Naive thymus-derived CD8-positive, alpha-beta T cell (primary cell): Measurements from ENCODE around the gene BST1. TPM values are rescaled to one million over a fixed set of nuclear protein-coding genes. Genes with fewer than 3 reads are reported as not detected.
A peak's percentile ranks its signal among the peaks of the same experiment; 100 is the strongest.

ENCODE experiments used
- ATAC-seq, 2 donors: fragments of 150-1000 bp; cut with Tn5 transposase in 1 of 2; sonication (Bioruptor Pico), chemical (Tn5 transposase) in 1 of 2; 1 replicate in 1 of 2; 2 replicates in 1 of 2; pipeline ENCODE4 v1.10.0; 2021; ENCODE audit warnings: mild to moderate bottlenecking in 2 of 2, moderate library complexity in 2 of 2
- POLR2A ChIA-PET: fragments of 350-600 bp; sonication (Branson Sonifier 250); formaldehyde crosslinking; loops from one replicate; lab custom pipeline; 2021; ENCODE audit warnings: antibody characterized with exemption; lab: Charles Lee
- DNase-seq, 10 donors: peaks; one replicate each; pipeline versions ENCODE4 v3.0.0 to v3.0.0-alpha.2; 2020 to 2022
- H3K27ac Mint-ChIP-seq, 10 donors: one replicate each; pipeline ENCODE4 v1.8.0; 2020 to 2022; ENCODE audit warnings: mild to moderate bottlenecking in 10 of 10, mixed read lengths in 10 of 10, moderate library complexity in 4 of 10, inconsistent platforms in 1 of 10
- H3K27me3 Mint-ChIP-seq, 5 donors: one replicate each; pipeline ENCODE4 v1.8.0; 2021 to 2022; ENCODE audit warnings: mixed read lengths in 5 of 5
- H3K36me3 Mint-ChIP-seq, 3 donors: one replicate each; pipeline ENCODE4 v1.8.0; 2020 to 2022; ENCODE audit warnings: mixed read lengths in 3 of 3, mild to moderate bottlenecking in 2 of 3, inconsistent platforms in 1 of 3
- H3K4me1 Mint-ChIP-seq, 4 donors: one replicate each; pipeline ENCODE4 v1.8.0; 2021 to 2022; ENCODE audit warnings: mixed read lengths in 4 of 4
- H3K4me3 Mint-ChIP-seq, 10 donors: one replicate each; pipeline ENCODE4 v1.8.0; 2020 to 2022; ENCODE audit warnings: mild to moderate bottlenecking in 10 of 10, mixed read lengths in 10 of 10, moderate library complexity in 6 of 10, inconsistent platforms in 1 of 10
- H3K9me3 Mint-ChIP-seq, 9 donors: one replicate each; pipeline ENCODE4 v1.8.0; 2020 to 2022; ENCODE audit warnings: mixed read lengths in 9 of 9, mild to moderate bottlenecking in 3 of 9, inconsistent platforms in 1 of 9, moderate library complexity in 1 of 9
- polyA plus RNA-seq, 3 donors: library from polyadenylated mRNA; unstranded; fragments of 300-500 nt; fragmentation: Illumina TruSeq; gene quantifications; one replicate each; pipeline ENCODE4 v1.2.3, GENCODE V29; 2021
- total RNA-seq, 8 experiments: library from RNA in 2 of 8; stranded (reverse) in 2 of 8; gene quantifications; one replicate each; pipeline ENCODE4 v1.2.3 and lab custom pipeline; 2021 to 2026

The BST1 gene
- total and polyA plus RNA-seq, 5 experiments from 2014 or later, result 0.23 to 0.49 (median 0.42) TPM

GRCh38 chr4:15695240-15695699 lies 7.6 kb upstream of the BST1 start:
- POLR2A ChIA-PET, result interaction anchor here (2.2 kb wide), 1 partner anchor 14 kb away, joined by 5 read pairs; the partner anchor contains the start of gene FAM200B
- Mint-ChIP-seq H3K27ac (no peak overlapping the region), H3K4me1 (peaks cover 2 to 11% (median 7%) of the 10 kb centered on the region in 4 donors), H3K36me3 (peaks cover 0 to 3% (median 0%) of the 10 kb centered on the region in 3 donors), H3K27me3 (peaks cover 8 to 28% (median 12%) of the 10 kb centered on the region in 5 donors), H3K4me3 (no peak overlapping the region), H3K9me3 (no peaks in the 10 kb centered on the region)
- DNase-seq (no peak), ATAC-seq (no peak)

GRCh38 chr4:15695729-15696128 lies 7.1 kb upstream of the BST1 start:
- Mint-ChIP-seq H3K9me3 (no peaks in the 10 kb centered on the region), H3K4me1 (peaks cover 2 to 11% (median 7%) of the 10 kb centered on the region in 4 donors), H3K27ac (no peak overlapping the region), H3K4me3 (no peak overlapping the region), H3K36me3 (peaks cover 0 to 2% (median 0%) of the 10 kb centered on the region in 3 donors), H3K27me3 (peaks cover 9 to 31% (median 14%) of the 10 kb centered on the region in 5 donors)
- POLR2A ChIA-PET, result no interaction called here
- no peak for DNase-seq
- ATAC-seq, result no peak

GRCh38 chr4:15696866-15697265 lies 6.0 kb upstream of the BST1 start:
- no peak for DNase-seq
- peaks cover 2 to 6% (median 5%) of the 10 kb centered on the region in 4 donors for H3K4me1 Mint-ChIP-seq
- no peaks in the 10 kb centered on the region for H3K9me3 Mint-ChIP-seq
- H3K27me3 Mint-ChIP-seq, result peaks cover 9 to 31% (median 19%) of the 10 kb centered on the region in 5 donors
- POLR2A ChIA-PET, result no interaction called here
- ATAC-seq, result no peak
- H3K36me3 Mint-ChIP-seq, result no peaks in the 10 kb centered on the region
- no peak overlapping the region for H3K4me3 Mint-ChIP-seq
- H3K27ac Mint-ChIP-seq, result no peak overlapping the region

DNA sequence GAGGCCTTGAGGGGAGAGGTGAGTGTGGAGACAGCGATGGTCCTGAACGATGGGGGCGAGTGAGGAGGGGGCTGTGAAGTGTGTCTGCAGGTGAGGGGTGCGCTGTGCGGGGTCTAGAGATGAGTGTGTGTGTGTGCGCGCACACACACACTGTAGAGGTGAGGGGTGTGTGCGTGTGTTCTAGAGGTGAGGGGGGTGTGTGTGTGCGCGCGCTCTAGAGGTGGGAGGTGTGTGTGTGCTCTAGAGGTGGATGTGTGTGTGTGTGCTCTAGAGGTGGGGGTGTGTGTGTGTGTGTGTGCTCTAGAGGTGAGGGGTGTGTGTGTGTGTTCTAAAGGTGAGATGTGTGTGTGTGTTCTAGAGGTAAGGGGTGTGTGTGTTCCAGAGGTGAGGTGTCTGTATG lies 574 bp downstream of the BST1 start:
- H3K27me3 Mint-ChIP-seq, result peaks cover 6 to 22% (median 15%) of the 10 kb centered on the region in 5 donors

GRCh38 chr4:15704129-15704528 lies 1.3 kb downstream of the BST1 start:
- POLR2A ChIA-PET, result no interaction called here
- Mint-ChIP-seq H3K9me3 (no peaks in the 10 kb centered on the region), H3K4me1 (peaks cover 9 to 14% (median 12%) of the 10 kb centered on the region in 4 donors), H3K27me3 (peaks cover 3 to 17% (median 11%) of the 10 kb centered on the region in 5 donors), H3K27ac (peak overlapping the region in 2 of 10 donors; percentile 38 to 42), H3K4me3 (peak overlapping the region in 9 of 10 donors; percentile 79 to 92 (median 89)), H3K36me3 (no peaks in the 10 kb centered on the region)
- DNase-seq, result no peak
- no peak for ATAC-seq

More for the DNA sequence above, 574 bp downstream of the BST1 start:
- no peak for ATAC-seq
- peak overlapping the region in 4 of 10 donors; percentile 15 to 72 (median 32) for H3K27ac Mint-ChIP-seq
- H3K36me3 Mint-ChIP-seq, result no peaks in the 10 kb centered on the region
- no peak for DNase-seq
- peak overlapping the region; percentile 79 to 92 (median 88) for H3K4me3 Mint-ChIP-seq
- H3K4me1 Mint-ChIP-seq, result peaks cover 9 to 14% (median 12%) of the 10 kb centered on the region in 4 donors
- POLR2A ChIA-PET, result interaction anchor here (1.3 kb wide), 1 partner anchor 21 kb away, joined by 4 read pairs; the partner anchor contains the start of gene FAM200B
- H3K9me3 Mint-ChIP-seq, result no peaks in the 10 kb centered on the region

GRCh38 chr4:15706646-15707362 lies 3.9 kb downstream of the BST1 start:
- DNase-seq (no peak), ATAC-seq (no peak)
- no peak overlapping the region for H3K27ac Mint-ChIP-seq
- H3K36me3 Mint-ChIP-seq, result no peaks in the 10 kb centered on the region
- H3K4me1 Mint-ChIP-seq, result peaks cover 9 to 14% (median 12%) of the 10 kb centered on the region in 4 donors
- no peak overlapping the region for H3K4me3 Mint-ChIP-seq
- no peaks in the 10 kb centered on the region for H3K9me3 Mint-ChIP-seq
- POLR2A ChIA-PET, result no interaction called here
- H3K27me3 Mint-ChIP-seq, result no peaks in the 10 kb centered on the region

GRCh38 chr4:15707363-15707715 lies 4.5 kb downstream of the BST1 start:
- POLR2A ChIA-PET, result no interaction called here
- Mint-ChIP-seq H3K27me3 (no peaks in the 10 kb centered on the region), H3K4me3 (no peak overlapping the region), H3K9me3 (no peaks in the 10 kb centered on the region), H3K27ac (no peak overlapping the region), H3K4me1 (peaks cover 6 to 13% (median 10%) of the 10 kb centered on the region in 4 donors), H3K36me3 (no peaks in the 10 kb centered on the region)
- DNase-seq (no peak), ATAC-seq (no peak)

GRCh38 chr4:15711762-15712161 lies 8.9 kb downstream of the BST1 start:
- Mint-ChIP-seq H3K9me3 (no peaks in the 10 kb centered on the region), H3K36me3 (no peaks in the 10 kb centered on the region), H3K27ac (no peak overlapping the region), H3K4me1 (no peaks in the 10 kb centered on the region), H3K4me3 (no peak overlapping the region), H3K27me3 (no peaks in the 10 kb centered on the region)
- DNase-seq (no peak), ATAC-seq (no peak)
- POLR2A ChIA-PET, result no interaction called here

DNA sequence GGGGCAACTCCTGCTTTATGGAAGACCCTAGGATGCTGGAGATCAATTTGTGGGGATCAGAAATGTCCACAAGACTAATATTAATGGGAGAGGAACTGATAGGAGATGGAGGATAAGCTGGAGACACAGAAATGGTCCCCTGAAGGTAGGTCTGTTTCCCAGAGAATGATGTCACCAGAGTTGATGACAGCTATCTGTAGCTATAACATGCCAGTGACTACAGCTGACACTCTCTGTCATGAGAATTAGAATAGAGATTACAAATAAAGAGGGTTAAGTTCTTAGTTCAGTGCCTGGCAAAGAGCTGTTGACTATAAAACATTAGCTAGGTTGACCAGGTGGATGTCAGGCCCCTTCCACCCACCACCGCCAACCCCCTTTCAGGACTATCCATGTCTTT lies 9.3 kb downstream of the BST1 start:
- DNase-seq (no peak), ATAC-seq (no peak)
- no peaks in the 10 kb centered on the region for H3K9me3 Mint-ChIP-seq
- H3K36me3 Mint-ChIP-seq, result no peaks in the 10 kb centered on the region
- no peaks in the 10 kb centered on the region for H3K4me1 Mint-ChIP-seq
- no peak overlapping the region for H3K4me3 Mint-ChIP-seq
- no peak overlapping the region for H3K27ac Mint-ChIP-seq
- POLR2A ChIA-PET, result no interaction called here
- H3K27me3 Mint-ChIP-seq, result no peaks in the 10 kb centered on the region

GRCh38 chr4:15714141-15714540 lies 11.3 kb downstream of the BST1 start:
- Mint-ChIP-seq H3K27me3 (no peaks in the 10 kb centered on the region), H3K4me3 (no peak overlapping the region), H3K27ac (no peak overlapping the region), H3K36me3 (no peaks in the 10 kb centered on the region), H3K9me3 (no peaks in the 10 kb centered on the region), H3K4me1 (no peaks in the 10 kb centered on the region)
- ATAC-seq (no peak), DNase-seq (no peak)
- POLR2A ChIA-PET, result no interaction called here

DNA sequence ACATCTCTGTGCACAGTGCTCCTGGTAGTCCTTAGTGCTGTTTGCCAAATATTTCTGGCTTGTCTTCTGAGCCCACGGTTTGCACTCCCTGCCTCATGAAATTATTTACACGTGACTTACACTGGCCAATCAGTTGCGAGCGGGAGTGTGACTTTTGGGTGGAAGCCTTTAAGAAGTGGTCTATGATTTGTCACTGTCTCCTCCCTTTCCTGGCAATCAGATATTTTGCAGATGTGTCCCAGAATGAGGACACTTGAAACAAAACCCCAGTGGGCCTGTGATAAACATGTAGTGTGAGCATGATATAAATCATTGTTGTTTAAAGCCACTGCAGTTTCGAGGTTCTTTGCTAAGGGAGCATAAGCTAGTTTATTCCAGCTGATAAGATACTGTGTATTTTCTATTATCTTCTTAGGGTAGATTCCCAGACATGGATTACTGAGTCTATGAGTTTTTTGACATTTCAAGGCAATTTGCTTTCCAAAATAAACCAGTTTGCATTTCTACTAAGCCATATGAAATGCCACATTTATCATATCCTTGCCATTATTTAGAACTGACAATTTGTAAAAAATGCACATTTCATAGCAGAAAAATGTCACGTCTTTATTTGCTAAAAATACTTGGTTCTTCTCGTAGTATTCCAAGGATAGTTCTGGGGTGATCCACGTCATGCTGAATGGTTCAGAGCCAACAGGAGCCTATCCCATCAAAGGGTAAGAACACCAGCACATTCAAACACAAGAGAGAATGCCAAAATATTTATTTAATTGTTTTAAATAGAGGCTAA lies 12.0 kb downstream of the BST1 start:
- no peak overlapping the region for H3K27ac Mint-ChIP-seq
- DNase-seq (no peak), ATAC-seq (no peak)
- no peaks in the 10 kb centered on the region for H3K9me3 Mint-ChIP-seq
- no peaks in the 10 kb centered on the region for H3K27me3 Mint-ChIP-seq
- H3K4me3 Mint-ChIP-seq, result no peak overlapping the region
- H3K4me1 Mint-ChIP-seq, result no peaks in the 10 kb centered on the region
- no peaks in the 10 kb centered on the region for H3K36me3 Mint-ChIP-seq
- POLR2A ChIA-PET, result no interaction called here

- Mint-ChIP-seq H3K36me3 (no peaks in the 10 kb centered on the region), H3K4me1 (no peaks in the 10 kb centered on the region), H3K27me3 (no peaks in the 10 kb centered on the region), H3K9me3 (no peaks in the 10 kb centered on the region), H3K27ac (no peak overlapping the region), H3K4me3 (no peak overlapping the region)
- DNase-seq (no peak), ATAC-seq (no peak)
- POLR2A ChIA-PET, result no interaction called here
These were observed 13.2 kb downstream of the BST1 start for GRCh38 chr4:15716115-15716514.

- H3K36me3 Mint-ChIP-seq, result no peaks in the 10 kb centered on the region
- no peak overlapping the region for H3K27ac Mint-ChIP-seq
- DNase-seq, result no peak
- no peak overlapping the region for H3K4me3 Mint-ChIP-seq
- ATAC-seq, result no peak
- H3K4me1 Mint-ChIP-seq, result no peaks in the 10 kb centered on the region
- POLR2A ChIA-PET, result no interaction called here
- no peaks in the 10 kb centered on the region for H3K27me3 Mint-ChIP-seq
- no peaks in the 10 kb centered on the region for H3K9me3 Mint-ChIP-seq
These were observed 14.2 kb downstream of the BST1 start for GRCh38 chr4:15717086-15717485.
